Suprapubic skin (tissue), 3 donors: ENCODE results near the gene COLGALT1.
"Not testable (repeated sequence)": the region's sequence is repeated elsewhere in the genome, so short reads cannot be mapped to it uniquely, and the experiment has no call there.

Source experiments
- CTCF ChIP-seq, 2 donors: fragments of 200-600 bp in 1 of 2; fragments of 450-650 bp in 1 of 2; sonication (generic) in 1 of 2; IDR thresholded peaks; one replicate each; pipeline ENCODE4 v1.5.1; 2016 to 2019; ENCODE audit warnings: antibody characterized with exemption in 2 of 2, mild to moderate bottlenecking in 1 of 2, moderate library complexity in 1 of 2
- POLR2A ChIP-seq, 2 donors: fragments of 450-650 bp; IDR thresholded peaks; one replicate each; pipeline ENCODE4 v1.6.1; 2017; ENCODE audit warnings: antibody characterized with exemption in 2 of 2, mild to moderate bottlenecking in 2 of 2, moderate library complexity in 2 of 2

- TF ChIP-seq CTCF, POLR2A (IDR thresholded peaks at IDR 0.05): not testable (repeated sequence)
Observed at GRCh38 chr19:17508558-17508933, 46.9 kb upstream of the COLGALT1 start.
